GM18868 (cell line): ENCODE measurements around the gene NUP210L.
"Not testable (repeated sequence)": the region's sequence is repeated elsewhere in the genome, so short reads cannot be mapped to it uniquely, and the experiment has no call there.

ENCODE experiments used
- ATAC-seq: cut with Tn5 transposase; IDR thresholded peaks from one replicate; pipeline ENCODE4 v1.9.1; 2021; ENCODE audit warnings: mild to moderate bottlenecking, moderate library complexity; ENCODE audit not compliant: unreplicated experiment

NUP210L gene

GRCh38 chr1:154100141-154100540 is 54.7 kb downstream of the NUP210L start:
- not testable (repeated sequence) for ATAC-seq

- ATAC-seq, result no peak
Observed at GRCh38 chr1:154097873-154098272, 57.0 kb downstream of the NUP210L start.

- ATAC-seq, result no peak
Observed at GRCh38 chr1:154095456-154096060, 59.3 kb downstream of the NUP210L start.

- ATAC-seq, result no peak
Observed at GRCh38 chr1:154094411-154094810, 60.5 kb downstream of the NUP210L start.

- ATAC-seq, result no peak
Observed at GRCh38 chr1:154093699-154094098, 61.2 kb downstream of the NUP210L start.

GRCh38 chr1:154091706-154092105 is 63.2 kb downstream of the NUP210L start:
- ATAC-seq, result no peak

- no peak for ATAC-seq
Observed at GRCh38 chr1:154087574-154087973, 67.3 kb downstream of the NUP210L start.

- ATAC-seq, result not testable (repeated sequence)
Observed at GRCh38 chr1:154083057-154083456, 71.8 kb downstream of the NUP210L start.

- no peak for ATAC-seq
Observed at GRCh38 chr1:154081386-154082126, 73.3 kb downstream of the NUP210L start.

- no peak for ATAC-seq
Observed at GRCh38 chr1:154076413-154076812, 78.5 kb downstream of the NUP210L start.

- no peak for ATAC-seq
Observed at GRCh38 chr1:154075746-154076145, 79.1 kb downstream of the NUP210L start.

- no peak for ATAC-seq
Observed at GRCh38 chr1:154062309-154062708, 92.6 kb downstream of the NUP210L start.

GRCh38 chr1:154047436-154047835 is 107.4 kb downstream of the NUP210L start:
- not testable (repeated sequence) for ATAC-seq

- ATAC-seq, result not testable (repeated sequence)
Observed at GRCh38 chr1:154033697-154034096, 121.2 kb downstream of the NUP210L start.

GRCh38 chr1:154019940-154020339 is 134.9 kb downstream of the NUP210L start:
- ATAC-seq, result no peak

GRCh38 chr1:154019269-154019668 is 135.6 kb downstream of the NUP210L start:
- ATAC-seq, result no peak

GRCh38 chr1:154014154-154014907 is 140.5 kb downstream of the NUP210L start:
- no peak for ATAC-seq

- ATAC-seq, result not testable (repeated sequence)
Observed at GRCh38 chr1:154012543-154012942, 142.3 kb downstream of the NUP210L start.

GRCh38 chr1:154012129-154012528 is 142.7 kb downstream of the NUP210L start:
- ATAC-seq, result no peak

GRCh38 chr1:154006136-154006535 is 148.7 kb downstream of the NUP210L start:
- no peak for ATAC-seq

GRCh38 chr1:154000420-154000819 is 154.5 kb downstream of the NUP210L start:
- ATAC-seq, result no peak

- ATAC-seq, result not testable (repeated sequence)
Observed at GRCh38 chr1:153996882-153997281, 158.0 kb downstream of the NUP210L start.
